Stimulated activated CD8-positive, alpha-beta memory T cell treated with anti-CD3 and anti-CD28 coated beads, Interleukin-12 subunit alpha, Interleukin-12 subunit beta, amount 100 ng/mL, for 24 hours (primary cell): ENCODE data around the gene CYP24A1.

ENCODE experiments used
- DNase-seq: peaks from one replicate; pipeline ENCODE4 v3.0.0-alpha.2; 2020; ENCODE audit errors: extremely low read depth

CYP24A1 gene

DNA sequence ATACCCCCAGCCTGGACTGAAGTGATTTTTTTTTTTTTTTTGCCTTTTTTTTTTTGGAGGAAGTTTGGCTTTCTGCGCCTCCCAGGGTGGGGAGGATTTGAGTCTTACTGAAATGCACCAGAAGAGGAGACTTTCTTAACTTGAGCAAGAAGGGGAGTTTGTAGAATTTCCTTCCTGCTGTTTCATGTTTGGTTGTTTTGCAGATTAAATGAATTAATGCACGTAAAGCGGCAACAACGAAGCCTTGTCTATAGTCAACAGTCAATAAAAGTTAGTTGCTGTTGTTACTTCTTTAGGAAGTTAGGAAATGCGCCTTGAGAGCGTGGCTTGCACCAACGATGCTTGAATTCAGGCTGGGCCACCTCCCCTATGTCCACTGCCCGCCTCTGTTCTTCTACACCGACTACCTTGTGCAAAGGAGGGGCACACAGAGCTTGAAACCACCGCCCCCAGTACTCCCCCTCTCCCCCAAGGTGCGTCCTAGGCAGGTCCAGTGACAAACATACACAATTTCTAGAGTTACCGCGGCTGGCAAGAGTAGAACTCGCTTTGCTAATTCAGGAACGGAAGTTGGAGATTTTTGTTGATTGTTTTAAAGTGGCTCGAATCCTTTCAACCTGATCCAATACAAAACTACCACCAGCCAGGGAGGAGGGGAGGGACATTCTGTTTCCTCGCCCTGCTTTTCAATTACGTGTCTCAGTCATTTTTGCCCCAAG lies 830 bp upstream of the CYP24A1 start:
- DNase-seq: no peak

- DNase-seq: no peak
Observed at GRCh38 chr20:54172856-54173652, 732 bp downstream of the CYP24A1 start.

DNA sequence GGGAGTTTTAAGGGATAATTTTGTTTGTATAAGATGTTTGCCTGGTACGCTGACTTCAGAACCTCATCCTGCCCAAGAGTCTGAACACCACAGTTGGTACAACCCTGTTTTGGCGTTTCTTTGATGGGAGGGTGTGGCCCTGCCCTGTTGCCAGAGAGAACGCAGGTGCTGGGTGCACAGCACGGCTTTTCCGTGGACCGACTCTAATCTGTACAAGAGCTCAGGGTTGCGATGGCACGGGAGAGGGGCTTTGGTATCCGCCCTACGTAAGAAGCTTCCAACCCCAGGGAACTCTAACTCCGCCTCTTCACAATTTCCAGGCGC lies 1.3 kb downstream of the CYP24A1 start:
- no peak for DNase-seq

GRCh38 chr20:54170963-54171362 lies 2.8 kb downstream of the CYP24A1 start:
- DNase-seq: no peak

GRCh38 chr20:54170026-54170471 lies 3.7 kb downstream of the CYP24A1 start:
- no peak for DNase-seq

- no peak for DNase-seq
Observed at GRCh38 chr20:54168961-54169862, 4.6 kb downstream of the CYP24A1 start.

GRCh38 chr20:54167909-54168872 lies 5.6 kb downstream of the CYP24A1 start:
- no peak for DNase-seq

DNA sequence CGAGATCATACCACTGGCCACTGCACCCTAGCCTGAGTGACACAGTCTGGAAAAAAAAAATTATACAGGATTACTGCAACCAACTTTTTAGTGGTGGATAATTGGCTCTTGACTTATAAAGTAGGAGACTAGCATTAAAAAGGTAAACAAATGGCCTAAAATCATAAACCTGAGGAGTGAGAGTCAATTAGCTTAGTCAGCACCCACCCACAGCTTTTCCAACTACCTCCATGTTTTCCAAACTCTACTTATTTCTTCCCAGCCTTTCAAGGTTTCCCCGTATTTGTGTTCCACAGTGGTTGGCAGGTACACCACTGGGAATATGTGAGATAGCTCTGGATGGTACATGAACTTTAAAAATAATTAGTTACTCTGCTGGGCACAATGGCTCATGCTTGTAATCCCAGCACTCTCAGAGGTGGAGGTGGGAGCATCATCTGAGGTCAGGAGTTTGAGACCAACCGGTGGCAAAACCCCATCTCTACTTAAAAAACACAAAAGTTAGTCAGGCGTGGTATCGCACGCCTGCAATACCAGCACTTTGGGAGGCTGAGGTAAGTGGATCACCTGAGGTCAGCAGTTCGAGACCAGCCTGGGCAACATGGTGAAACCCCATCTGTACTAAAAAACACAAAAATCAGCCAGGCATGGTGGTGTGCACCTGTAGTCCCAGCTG lies 6.7 kb downstream of the CYP24A1 start:
- no peak for DNase-seq

DNA sequence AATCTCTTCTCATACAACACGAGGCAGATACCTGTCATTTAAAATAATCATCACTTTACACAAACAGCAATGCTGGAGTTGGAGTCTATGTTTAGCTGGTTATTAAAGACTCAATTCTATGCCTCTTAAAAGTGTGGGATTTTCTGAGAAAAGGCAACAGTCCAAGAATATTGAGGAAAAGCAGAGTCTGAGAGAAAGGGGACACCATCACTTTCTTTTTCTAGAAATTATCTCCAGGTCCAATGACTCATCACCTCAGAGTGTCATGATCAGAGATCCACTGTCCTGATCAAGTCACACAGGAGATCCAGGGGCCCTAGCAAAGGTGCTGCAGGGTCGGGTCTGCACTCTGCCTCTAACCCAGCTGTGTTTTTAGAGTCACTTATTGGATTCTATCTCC lies 8.0 kb downstream of the CYP24A1 start:
- DNase-seq: no peak

DNA sequence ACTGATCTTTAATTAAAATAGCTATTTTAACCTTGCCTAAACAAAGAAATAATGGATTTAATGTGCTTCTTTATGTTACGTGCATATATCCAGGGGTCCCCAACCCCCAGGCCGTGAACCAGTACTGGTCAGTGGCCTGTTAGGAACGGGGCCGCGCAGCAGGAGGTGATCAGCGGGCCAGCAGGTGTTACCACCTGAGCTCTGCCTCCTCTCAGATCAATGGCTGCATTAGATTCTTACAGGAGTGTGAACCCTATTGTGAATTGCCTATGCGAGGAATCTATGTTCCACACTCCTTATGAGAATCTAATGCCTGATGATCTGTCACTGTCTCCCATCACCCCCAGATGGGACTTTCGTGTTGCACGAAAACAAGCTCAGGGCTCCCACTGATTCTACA lies 8.8 kb downstream of the CYP24A1 start:
- DNase-seq: no peak

DNA sequence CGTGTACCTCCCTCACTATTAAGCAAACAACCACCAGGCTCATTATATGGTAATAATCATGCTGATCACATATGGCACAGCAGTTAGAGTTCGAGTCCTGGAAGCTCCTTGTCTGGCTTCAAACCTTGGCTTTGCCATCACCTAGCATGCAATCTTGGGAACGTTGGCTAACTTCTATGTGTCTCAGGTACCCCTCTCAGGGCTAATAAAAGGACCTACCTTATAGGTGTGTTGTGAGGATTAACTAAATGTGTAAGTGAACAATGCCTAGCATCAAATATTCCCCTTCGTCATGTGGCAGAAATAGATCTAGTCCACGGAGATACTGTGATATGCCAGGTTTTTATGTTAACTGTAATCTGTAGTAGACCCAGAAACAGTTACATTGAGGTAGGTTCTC lies 10.4 kb downstream of the CYP24A1 start:
- DNase-seq: no peak

- DNase-seq: no peak
Observed at GRCh38 chr20:54162378-54163009, 11.3 kb downstream of the CYP24A1 start.

GRCh38 chr20:54161821-54162149 lies 12.0 kb downstream of the CYP24A1 start:
- no peak for DNase-seq

DNA sequence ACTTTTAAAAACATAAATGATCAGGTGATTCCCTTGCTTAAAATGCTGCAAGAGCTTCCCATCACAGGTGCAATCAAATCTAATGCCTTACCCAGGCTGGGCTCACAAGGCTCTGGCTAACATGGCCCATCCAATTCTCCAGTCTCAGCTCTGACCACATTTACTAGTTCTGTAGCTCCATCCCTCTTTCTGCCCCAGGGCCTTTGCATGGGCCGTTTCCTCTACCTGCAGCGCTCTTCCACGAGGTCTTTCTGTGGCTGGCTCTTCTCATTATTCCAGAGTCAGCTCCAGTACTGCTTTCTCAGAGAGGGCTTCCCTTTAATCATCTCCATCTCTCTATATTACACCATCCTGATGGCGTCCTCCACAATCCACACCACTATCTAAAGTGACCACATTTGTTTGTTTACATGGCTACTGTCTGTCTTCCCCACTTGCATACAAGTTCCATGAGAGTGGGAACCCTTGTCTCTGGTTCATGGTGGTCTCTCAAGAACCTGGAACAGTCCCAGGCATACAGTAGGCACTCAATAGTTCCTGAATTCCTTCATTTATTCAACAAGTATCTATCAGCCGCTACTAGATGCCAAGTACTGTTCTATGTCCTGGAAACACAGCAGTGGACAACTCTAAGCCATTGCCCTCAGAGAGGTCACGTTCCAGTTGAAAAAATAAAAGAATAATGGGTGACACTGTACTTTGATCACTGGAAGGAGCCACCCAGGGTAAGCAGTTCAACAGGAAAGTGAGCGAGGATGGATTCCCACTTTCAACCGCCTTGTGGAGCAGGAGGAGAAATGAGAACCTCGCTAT lies 12.6 kb downstream of the CYP24A1 start:
- no peak for DNase-seq

- DNase-seq: no peak
Observed at GRCh38 chr20:54160065-54161007, 13.4 kb downstream of the CYP24A1 start.

GRCh38 chr20:54158856-54159418 lies 14.8 kb downstream of the CYP24A1 start:
- no peak for DNase-seq

GRCh38 chr20:54158226-54158625 lies 15.6 kb downstream of the CYP24A1 start:
- DNase-seq: no peak
